ENCODE data around the gene NAXE.
A peak's percentile ranks its signal among the peaks of the same experiment; 100 is the strongest.
"Not testable (repeated sequence)": the region's sequence is repeated elsewhere in the genome, so short reads cannot be mapped to it uniquely, and the experiment has no call there.

The NAXE gene

DNA sequence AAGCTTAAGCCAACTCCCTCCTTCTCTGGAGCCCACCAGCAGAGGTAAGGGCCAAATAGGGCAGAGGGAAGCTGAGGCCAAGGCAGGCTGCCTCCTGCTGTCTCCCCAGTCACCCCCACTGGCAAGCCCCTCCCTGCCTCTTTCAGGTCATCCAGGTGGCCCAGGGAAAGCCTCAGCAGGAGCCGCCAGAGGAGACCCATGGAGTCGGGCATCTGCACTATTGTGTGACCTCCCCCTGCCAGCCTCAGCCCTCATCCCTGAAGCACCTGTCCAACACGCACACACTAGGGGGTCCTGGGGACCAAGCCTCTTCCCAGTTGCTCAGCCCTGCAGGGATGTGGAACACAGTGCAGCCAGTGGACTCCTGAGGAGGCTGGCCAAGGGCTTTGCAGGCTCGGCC lies 5.3 kb upstream of the NAXE start:
- no peak for DNase-seq (ENCODE audit: low read depth)
- TF ChIP-seq, protein P1, sequence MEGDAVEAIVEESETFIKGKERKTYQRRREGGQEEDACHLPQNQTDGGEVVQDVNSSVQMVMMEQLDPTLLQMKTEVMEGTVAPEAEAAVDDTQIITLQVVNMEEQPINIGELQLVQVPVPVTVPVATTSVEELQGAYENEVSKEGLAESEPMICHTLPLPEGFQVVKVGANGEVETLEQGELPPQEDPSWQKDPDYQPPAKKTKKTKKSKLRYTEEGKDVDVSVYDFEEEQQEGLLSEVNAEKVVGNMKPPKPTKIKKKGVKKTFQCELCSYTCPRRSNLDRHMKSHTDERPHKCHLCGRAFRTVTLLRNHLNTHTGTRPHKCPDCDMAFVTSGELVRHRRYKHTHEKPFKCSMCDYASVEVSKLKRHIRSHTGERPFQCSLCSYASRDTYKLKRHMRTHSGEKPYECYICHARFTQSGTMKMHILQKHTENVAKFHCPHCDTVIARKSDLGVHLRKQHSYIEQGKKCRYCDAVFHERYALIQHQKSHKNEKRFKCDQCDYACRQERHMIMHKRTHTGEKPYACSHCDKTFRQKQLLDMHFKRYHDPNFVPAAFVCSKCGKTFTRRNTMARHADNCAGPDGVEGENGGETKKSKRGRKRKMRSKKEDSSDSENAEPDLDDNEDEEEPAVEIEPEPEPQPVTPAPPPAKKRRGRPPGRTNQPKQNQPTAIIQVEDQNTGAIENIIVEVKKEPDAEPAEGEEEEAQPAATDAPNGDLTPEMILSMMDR (conservative IDR thresholded peaks at IDR 0.05; ENCODE audit: low read depth, low read length), result no peak
- no peak overlapping the region for H3K4me3 ChIP-seq (ENCODE audit: low read length)

DNA sequence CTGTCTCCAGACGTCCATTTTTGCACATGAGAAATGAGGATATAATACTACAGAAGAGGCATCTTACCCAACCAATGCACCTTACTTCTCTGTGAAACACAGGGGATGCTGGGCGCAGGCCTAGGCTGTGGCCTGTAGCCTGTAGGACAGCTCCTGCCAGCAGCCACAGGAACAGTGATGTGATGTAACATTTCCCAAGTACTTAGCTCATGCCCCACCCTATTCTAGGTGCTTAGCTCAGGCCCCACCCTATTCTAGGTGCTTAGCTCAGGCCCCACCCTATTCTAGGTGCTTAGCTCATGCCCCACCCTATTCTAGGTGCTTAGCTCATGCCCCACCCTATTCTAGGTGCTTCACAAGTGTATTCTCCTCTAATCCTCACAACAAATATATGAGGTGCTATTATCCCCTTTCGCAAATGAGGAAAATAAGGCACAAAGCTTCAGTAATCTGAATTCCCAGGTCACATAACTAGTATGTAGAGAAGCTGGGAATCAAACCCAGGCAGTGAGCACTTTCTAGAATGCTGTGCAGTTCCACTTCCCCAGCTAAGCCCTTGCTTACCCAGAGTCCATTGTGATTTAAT lies 4.6 kb upstream of the NAXE start:
- DNase-seq (ENCODE audit: low read depth), result no peak
- TF ChIP-seq, protein P1 (conservative IDR thresholded peaks at IDR 0.05; ENCODE audit: low read depth, low read length), result no peak
- no peak overlapping the region for H3K4me3 ChIP-seq (ENCODE audit: low read length)

DNA sequence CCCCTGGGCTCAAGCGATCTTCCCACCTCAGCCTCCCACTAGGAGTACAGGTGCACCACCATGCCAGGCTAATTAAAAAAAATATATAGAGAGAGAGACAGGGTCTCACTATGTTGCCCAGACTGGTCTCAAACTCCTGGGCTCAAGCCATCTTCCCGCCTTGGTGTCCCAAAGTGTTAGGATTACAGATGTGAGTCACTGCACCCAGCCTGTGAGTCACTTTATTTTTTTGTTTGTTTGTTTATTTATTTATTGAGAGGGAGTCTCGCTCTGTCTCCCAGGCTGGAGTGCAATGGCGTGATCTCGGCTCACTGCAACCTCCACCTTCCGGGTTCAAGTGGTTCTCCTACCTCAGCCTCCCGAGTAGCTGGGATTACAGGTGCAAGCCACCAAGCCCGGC lies 3.6 kb upstream of the NAXE start:
- not testable (repeated sequence) for DNase-seq (ENCODE audit: low read depth); H3K4me3 ChIP-seq (ENCODE audit: low read length)

DNA sequence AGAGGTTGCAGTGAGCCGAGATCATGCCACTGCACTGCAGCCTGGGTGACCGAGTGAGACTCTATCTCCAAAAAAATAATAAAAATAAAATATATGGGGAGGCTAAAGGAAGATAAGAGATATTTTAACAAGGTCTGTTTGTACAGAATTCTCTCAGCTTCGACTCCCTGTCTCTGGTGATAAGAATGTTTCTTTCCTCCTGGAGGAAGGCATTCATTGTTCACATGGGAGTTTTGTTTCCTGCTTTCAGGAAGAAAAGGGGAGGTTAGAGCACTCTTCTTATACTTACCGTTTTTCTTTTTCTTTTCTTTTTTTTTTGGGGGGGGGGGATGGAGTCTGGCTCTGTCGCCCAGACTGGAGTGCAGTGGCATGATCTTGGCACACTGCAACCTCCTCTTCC lies 2.0 kb upstream of the NAXE start:
- no peak overlapping the region for H3K4me3 ChIP-seq (ENCODE audit: low read length)
- no peak for DNase-seq (ENCODE audit: low read depth)
- TF ChIP-seq, protein P1 (conservative IDR thresholded peaks at IDR 0.05; ENCODE audit: low read depth, low read length), result no peak

DNA sequence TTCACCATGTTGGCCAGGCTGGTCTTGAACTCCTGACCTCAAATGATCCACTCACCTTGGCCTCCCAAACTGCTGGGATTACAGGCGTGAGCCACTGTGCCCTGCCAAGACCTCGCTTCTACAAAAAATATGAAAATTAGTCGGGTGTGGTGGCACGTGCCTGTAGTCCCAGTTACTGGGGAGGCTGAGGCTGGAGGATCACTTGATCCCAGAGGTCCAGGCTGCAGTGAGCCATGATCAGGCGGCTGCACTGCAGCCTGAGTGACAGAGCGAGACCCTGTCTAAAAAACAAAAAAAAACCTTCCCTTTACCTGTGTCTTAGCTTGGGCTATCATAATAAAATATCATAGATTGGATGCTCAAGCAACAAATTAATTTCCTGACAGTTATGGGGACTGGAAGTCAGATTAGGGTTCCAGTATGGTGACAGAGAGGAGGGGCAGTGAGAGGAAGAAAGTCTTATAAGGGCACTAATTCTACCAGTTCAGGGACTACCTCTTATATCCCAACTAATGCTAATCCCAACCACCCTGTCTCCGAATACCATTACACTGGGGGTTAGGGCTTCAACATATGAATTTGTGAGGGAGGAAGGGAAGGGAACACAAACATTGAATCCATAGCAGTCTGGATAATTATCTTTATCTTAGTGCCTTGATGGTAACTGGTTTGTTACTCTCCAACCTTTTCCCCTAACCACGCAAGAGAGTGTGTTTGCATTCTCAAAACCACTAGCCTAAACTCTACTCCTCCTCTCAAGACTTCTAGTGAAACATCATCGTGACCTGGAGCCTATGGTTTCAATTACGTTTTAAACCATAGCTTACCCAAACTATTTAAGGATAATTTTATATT lies 1.0 kb upstream of the NAXE start:
- H3K4me3 ChIP-seq (ENCODE audit: low read length), result peak overlapping the region; percentile 65
- DNase-seq (ENCODE audit: low read depth), result no peak
- TF ChIP-seq, protein P1 (conservative IDR thresholded peaks at IDR 0.05; ENCODE audit: low read depth, low read length), result no peak

DNA sequence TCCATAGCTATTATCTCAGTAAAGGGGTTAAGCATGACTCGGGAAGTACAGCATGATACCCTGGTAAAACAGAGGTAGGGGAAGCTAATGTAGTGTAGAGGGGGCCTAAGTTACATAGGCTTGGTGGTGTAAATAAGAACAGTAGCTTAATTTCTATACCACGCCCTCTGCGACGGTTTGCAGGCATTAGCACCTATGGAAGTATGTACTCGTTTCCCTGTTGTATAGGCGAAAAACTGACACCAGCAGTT lies 470 bp upstream of the NAXE start:
- DNase-seq (ENCODE audit: low read depth), result no peak
- TF ChIP-seq, protein P1 (conservative IDR thresholded peaks at IDR 0.05; ENCODE audit: low read depth, low read length), result no peak
- H3K4me3 ChIP-seq (ENCODE audit: low read length), result peak overlapping the region; percentile 65

DNA sequence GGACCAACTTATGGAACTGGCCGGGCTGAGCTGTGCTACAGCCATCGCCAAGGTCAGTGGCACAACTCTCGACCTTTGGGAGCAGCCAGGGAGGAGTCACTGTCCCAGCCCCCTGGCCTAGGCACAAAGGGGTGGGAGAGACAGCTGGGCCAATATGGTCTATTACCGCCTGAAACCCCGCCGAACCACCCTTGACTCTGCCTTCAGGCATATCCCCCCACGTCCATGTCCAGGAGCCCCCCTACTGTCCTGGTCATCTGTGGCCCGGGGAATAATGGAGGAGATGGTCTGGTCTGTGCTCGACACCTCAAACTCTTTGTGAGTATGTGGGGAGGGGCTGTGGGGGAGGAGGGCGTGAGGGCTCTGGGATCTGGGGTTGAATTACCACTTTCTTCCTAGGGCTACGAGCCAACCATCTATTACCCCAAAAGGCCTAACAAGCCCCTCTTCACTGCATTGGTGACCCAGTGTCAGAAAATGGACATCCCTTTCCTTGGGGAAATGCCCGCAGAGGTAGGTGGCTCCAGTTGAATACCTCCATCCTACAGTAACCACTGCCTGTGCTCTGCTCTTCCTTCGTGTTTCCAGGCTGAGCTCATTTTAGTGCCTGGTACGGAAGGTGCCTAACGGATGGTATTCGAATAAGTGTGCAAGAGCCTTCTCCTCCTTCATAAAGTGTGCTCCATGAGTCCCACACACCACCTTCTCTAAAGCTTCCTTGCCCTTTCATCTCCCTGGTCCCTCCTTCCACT lies 758 bp downstream of the NAXE start:
- DNase-seq (ENCODE audit: low read depth), result no peak
- peak overlapping the region; percentile 65 for H3K4me3 ChIP-seq (ENCODE audit: low read length)
- TF ChIP-seq, protein P1 (conservative IDR thresholded peaks at IDR 0.05; ENCODE audit: low read depth, low read length), result no peak
